A549 (cell line): ENCODE results near the gene AK6. TPM values are rescaled to one million over a fixed set of nuclear protein-coding genes. Genes with fewer than 3 reads are reported as not detected.

Source experiments
- ATAC-seq, 2 experiments: fragments of 200-7000 bp in 1 of 2; fragments of >200 bp in 1 of 2; cut with Nextera tagmentation in 1 of 2; cut with Tn5 transposase in 1 of 2; 3 replicates each; pipeline versions ENCODE4 v1.8.0 to v1.9.1; 2018 to 2020; ENCODE audit warnings: mild to moderate bottlenecking in 1 of 2, moderate library complexity in 1 of 2
- CTCF ChIA-PET: fragments of 300-600 bp; sonication (Branson Sonifier 250); formaldehyde crosslinking; extraction: SDS; loops from one replicate; lab custom pipeline; 2021; ENCODE audit warnings: antibody characterized with exemption, inconsistent platforms; lab: Yijun Ruan, JAX
- POLR2A ChIA-PET: fragments of 350-600 bp; formaldehyde crosslinking; extraction: SDS; loops from one replicate; lab custom pipeline; 2021; ENCODE audit warnings: antibody characterized with exemption, inconsistent platforms; lab: Yijun Ruan, JAX
- DNase-seq, 2 experiments: peaks; one replicate each; pipeline versions ENCODE4 v3.0.0 to v3.0.0-alpha.2; 2011 to 2016; ENCODE audit warnings: low read depth in 1 of 2, low spot score in 1 of 2
- FAIRE-seq: peaks from 2 replicates; lab custom pipeline; 2011; peaks lifted over from hg19 to GRCh38; lab: Jason Lieb, UNC
- H3K27ac ChIP-seq, 2 experiments: fragments of >200 bp; sonication (Bioruptor Twin); formaldehyde crosslinking; 3 replicates each; pipeline ENCODE4 v1.5.1; 2016 to 2017
- H3K4me1 ChIP-seq: fragments of >200 bp; sonication (Bioruptor Twin); formaldehyde crosslinking; 3 replicates; pipeline ENCODE4 v1.6.1; 2016
- H3K4me2 ChIP-seq: fragments of >200 bp; sonication (Bioruptor Twin); formaldehyde crosslinking; 3 replicates; pipeline ENCODE4 v1.6.1; 2016
- H3K4me3 ChIP-seq: fragments of >200 bp; sonication (Bioruptor Twin); formaldehyde crosslinking; 3 replicates; pipeline ENCODE4 v1.5.1; 2016
- H3K9me3 ChIP-seq: fragments of >200 bp; sonication (Bioruptor Twin); formaldehyde crosslinking; 3 replicates; pipeline ENCODE4 v1.6.1; 2016
- BHLHE40 ChIP-seq: IDR thresholded peaks from 2 replicates; pipeline ENCODE4 v1.6.1; 2012; ENCODE audit warnings: low read depth, low read length, inconsistent platforms
- CBX8 ChIP-seq: fragments of 200-600 bp; sonication (generic); IDR thresholded peaks from 2 replicates; pipeline ENCODE4 v1.6.1; 2016
- CHD2 ChIP-seq: fragments of 150-350 bp; IDR thresholded peaks from 2 replicates; pipeline ENCODE4 v1.6.1; 2014; ENCODE audit warnings: low read length; ENCODE audit not compliant: partially characterized antibody
- FOSL2 ChIP-seq, 2 experiments: fragments of 450-650 bp in 1 of 2; fragments of >200 bp in 1 of 2; sonication (Bioruptor Twin) in 1 of 2; formaldehyde crosslinking; IDR thresholded peaks; 2 replicates each; pipeline versions ENCODE4 v1.5.0 to v1.6.1; 2016 to 2020; ENCODE audit warnings: mild to moderate bottlenecking in 1 of 2, moderate library complexity in 1 of 2
- GATA3 ChIP-seq: IDR thresholded peaks from 2 replicates; pipeline ENCODE4 v1.6.1; 2012; ENCODE audit warnings: borderline replicate concordance
- HDAC2 ChIP-seq: fragments of 200-600 bp; sonication (generic); IDR thresholded peaks from 2 replicates; pipeline ENCODE4 v1.6.1; 2016
- HEYL ChIP-seq: fragments of 250-450 bp; sonication (Bioruptor Pico); IDR thresholded peaks from 2 replicates; pipeline ENCODE4 v1.8.0; 2021; ENCODE audit warnings: mild to moderate bottlenecking, moderate library complexity
- HOXB5 ChIP-seq: fragments of 250-450 bp; sonication (Bioruptor Pico); IDR thresholded peaks from 2 replicates; pipeline ENCODE4 v1.5.0; 2020; ENCODE audit warnings: mild to moderate bottlenecking, moderate library complexity
- MAFK ChIP-seq: fragments of 450-650 bp; IDR thresholded peaks from 2 replicates; pipeline ENCODE4 v1.6.1; 2014; ENCODE audit not compliant: partially characterized antibody
- MYC ChIP-seq: IDR thresholded peaks from 2 replicates; pipeline ENCODE4 v1.6.1; 2012; ENCODE audit warnings: mild to moderate bottlenecking, inconsistent platforms, low read length, improper control_type of control experiment, borderline replicate concordance
- NFE2L2 ChIP-seq: fragments of 150-350 bp; conservative IDR thresholded peaks from 2 replicates; pipeline ENCODE4 v1.6.1; 2014; ENCODE audit warnings: low read length
- RAD21 ChIP-seq, 2 experiments: fragments of >200 bp in 1 of 2; sonication (Bioruptor Twin) in 1 of 2; formaldehyde crosslinking in 1 of 2; IDR thresholded peaks in 1 of 2; conservative IDR thresholded peaks in 1 of 2; 2 replicates in 1 of 2; 3 replicates in 1 of 2; pipeline ENCODE4 v1.6.1; 2012 to 2018; ENCODE audit warnings: inconsistent platforms in 1 of 2
- RARB ChIP-seq: fragments of 250-450 bp; sonication (Bioruptor Pico); IDR thresholded peaks from 2 replicates; pipeline ENCODE4 v1.8.0; 2021; ENCODE audit warnings: mild to moderate bottlenecking, moderate library complexity
- RCOR1 ChIP-seq: fragments of 150-350 bp; IDR thresholded peaks from 2 replicates; pipeline ENCODE4 v1.6.1; 2014; ENCODE audit warnings: antibody characterized with exemption, low read length, low read depth
- REST ChIP-seq: fragments of 200-600 bp; sonication (generic); IDR thresholded peaks from 2 replicates; pipeline ENCODE4 v1.6.1; 2016; ENCODE audit warnings: antibody characterized with exemption, mild to moderate bottlenecking, moderate library complexity
- SMC3 ChIP-seq: fragments of >200 bp; sonication (Bioruptor Twin); formaldehyde crosslinking; IDR thresholded peaks from 3 replicates; pipeline ENCODE4 v1.6.1; 2018; ENCODE audit warnings: inconsistent platforms
- WGBS: methylation state at CpG from one replicate; pipeline ENCODE4 v1.1.6; 2017; ENCODE audit errors: missing lambda C conversion rate; 5-methylcytosine and 5-hydroxymethylcytosine counted together
- polyA plus RNA-seq, 4 experiments: library from polyadenylated mRNA; depleted of rRNA in 3 of 4; stranded (reverse); fragments of >200 nt; fragmentation: RNase III in 1 of 4; extraction: RNeasy Plus Mini Kit Qiagen cat#74134 plus additional on column Dnase treatment in 1 of 4; gene quantifications; 2 replicates in 3 of 4; 3 replicates in 1 of 4; pipeline ENCODE4 v1.2.3, GENCODE V29; 2011 to 2017
- TF ChIP-seq, protein P1 (sequence below): fragments of 450-650 bp; IDR thresholded peaks from 2 replicates; pipeline ENCODE4 v1.6.1; 2014; ENCODE audit warnings: antibody characterized with exemption

The AK6 gene
- polyA plus RNA-seq, 2 of the 4 experiments (the other 2 are of a cell fraction), result 83.4 to 108 TPM

DNA sequence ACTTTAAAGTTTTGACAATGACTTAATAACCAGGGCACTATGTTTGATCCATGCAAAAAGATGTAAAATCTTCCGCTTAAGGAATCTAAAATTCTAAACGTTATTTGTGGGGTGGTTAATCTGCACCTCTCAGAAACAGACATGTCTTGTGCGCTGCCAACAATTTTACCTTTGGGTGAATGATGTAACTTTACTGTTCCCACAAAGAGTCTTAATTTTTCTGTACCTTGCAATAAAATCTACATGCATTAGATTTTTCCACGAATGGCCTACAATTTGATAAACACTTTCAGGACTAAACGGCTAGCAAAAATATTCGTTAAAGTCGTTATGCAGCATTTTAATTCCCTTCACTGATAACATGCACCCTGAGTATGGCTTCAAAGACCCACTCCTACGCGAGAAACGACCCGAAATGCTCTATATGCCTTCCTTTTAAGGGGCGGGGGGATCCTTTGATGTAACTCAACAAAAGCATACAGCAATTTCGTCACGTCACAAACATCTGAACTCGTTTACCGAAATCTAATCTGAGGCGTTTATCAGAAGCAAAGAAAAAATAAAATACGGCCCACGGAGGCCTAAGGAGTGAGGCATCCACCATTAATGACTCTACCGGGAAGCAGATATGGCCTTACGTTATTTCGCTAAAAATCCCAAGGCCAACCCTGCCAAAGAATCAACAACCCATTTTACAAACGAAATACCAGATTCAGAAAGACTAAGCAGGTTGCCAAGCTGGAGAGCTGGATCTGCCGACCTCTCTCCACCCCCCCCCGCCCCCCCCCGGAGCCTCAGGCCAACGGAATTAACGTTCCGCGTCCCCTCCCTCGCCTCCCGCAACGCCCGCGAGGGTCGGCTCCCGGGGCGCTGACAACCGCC lies 621 bp downstream of the AK6 start:
- 3% methylated on average over 24 of the region's 39 CpGs for WGBS
- POLR2A ChIA-PET, result interaction anchor here (1.8 kb wide), 1 partner anchor 275 kb away, joined by 9 read pairs; the partner anchor contains the start of gene SLC30A5

DNA sequence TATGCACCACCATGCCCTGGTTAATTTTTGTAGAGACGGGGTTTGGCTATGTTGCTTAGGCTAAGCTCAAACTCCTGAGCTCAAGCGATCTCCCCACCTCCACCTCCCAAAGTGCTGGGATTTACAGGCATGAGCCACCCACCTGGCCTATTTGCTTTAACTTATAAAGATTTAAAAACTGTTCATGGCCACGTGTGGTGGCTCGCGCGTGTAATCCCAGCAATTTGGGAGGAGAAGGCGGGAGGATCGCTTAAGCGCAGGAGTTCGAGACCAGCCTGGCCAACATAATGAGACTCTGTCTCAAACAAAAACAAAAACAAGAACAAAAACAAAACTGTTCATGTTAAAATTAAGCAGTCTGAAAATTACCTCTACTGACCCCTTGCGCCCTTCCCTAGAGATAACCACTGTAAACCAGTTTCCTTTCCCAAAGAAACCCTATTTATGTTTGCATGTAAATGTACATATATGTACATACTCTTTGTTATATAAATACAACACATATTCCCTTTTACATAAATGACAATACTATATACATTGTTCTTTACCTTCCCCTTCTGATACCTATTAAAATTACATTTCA lies 1.5 kb downstream of the AK6 start:
- ChIA-PET POLR2A (no interaction called here), CTCF (interaction anchor here (1.0 kb wide), 1 partner anchor 274 kb away, joined by 3 read pairs; the partner anchor contains the start of gene SLC30A5)
- peak overlapping the region; percentile 80 for H3K4me3 ChIP-seq
- H3K4me1 ChIP-seq, result peaks cover 26% of the 10 kb centered on the region; the same call in 2 of the 3 replicates
- ATAC-seq (no peak), FAIRE-seq (no peak), DNase-seq (no peak)
- H3K4me2 ChIP-seq, result peak overlapping the region; percentile 82
- H3K9me3 ChIP-seq, result no peaks in the 10 kb centered on the region
- H3K27ac ChIP-seq, result peak overlapping the region; percentile 17 to 99; a peak in 3 of 6 replicates
- 93% methylated on average over 11 of the region's 11 CpGs for WGBS
- TF ChIP-seq RCOR1, result no peak
- TF ChIP-seq CBX8, result no peak
- TF ChIP-seq SMC3, result no peak
- no peak for TF ChIP-seq BHLHE40
- TF ChIP-seq RARB (CRISPR knock-in tag), result no peak
- TF ChIP-seq RAD21 (conservative IDR thresholded peaks at IDR 0.05 in 1 of 2, IDR thresholded peaks at IDR 0.05 in 1 of 2), result no peak
- no peak for TF ChIP-seq MYC
- TF ChIP-seq NFE2L2, result no peak
- no peak for TF ChIP-seq HDAC2
- no peak for TF ChIP-seq REST
- TF ChIP-seq, protein P1, sequence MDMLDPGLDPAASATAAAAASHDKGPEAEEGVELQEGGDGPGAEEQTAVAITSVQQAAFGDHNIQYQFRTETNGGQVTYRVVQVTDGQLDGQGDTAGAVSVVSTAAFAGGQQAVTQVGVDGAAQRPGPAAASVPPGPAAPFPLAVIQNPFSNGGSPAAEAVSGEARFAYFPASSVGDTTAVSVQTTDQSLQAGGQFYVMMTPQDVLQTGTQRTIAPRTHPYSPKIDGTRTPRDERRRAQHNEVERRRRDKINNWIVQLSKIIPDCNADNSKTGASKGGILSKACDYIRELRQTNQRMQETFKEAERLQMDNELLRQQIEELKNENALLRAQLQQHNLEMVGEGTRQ, result no peak
- no peak for TF ChIP-seq FOSL2 (IDR thresholded peaks at IDR 0.05)
- no peak for TF ChIP-seq FOSL2 (CRISPR knock-in tag; IDR thresholded peaks at IDR 0.05)
- TF ChIP-seq, all 56 proteins: peak for 0

More for the DNA sequence above, 621 bp downstream of the AK6 start:
- no peak for TF ChIP-seq GATA3
- TF ChIP-seq HDAC2, result 0 out of 2 replicates have a peak, but pooled peaks have one; percentile 5
- TF ChIP-seq, all 56 proteins: peak for 1
- FAIRE-seq (no peak), ATAC-seq (peak; percentile 25 to 37; a peak in 5 of 6 replicates), DNase-seq (peak; percentile 3 to 59)
- Histone ChIP-seq H3K4me2 (peak overlapping the region; percentile 82), H3K4me1 (peaks cover 26% of the 10 kb centered on the region; the same call in 2 of the 3 replicates), H3K9me3 (no peaks in the 10 kb centered on the region), H3K4me3 (peak overlapping the region; percentile 80), H3K27ac (peak overlapping the region; percentile 95 to 99)
- CTCF ChIA-PET, result interaction anchor here (1.0 kb wide), 1 partner anchor 275 kb away, joined by 3 read pairs; the partner anchor contains the start of gene SLC30A5

DNA sequence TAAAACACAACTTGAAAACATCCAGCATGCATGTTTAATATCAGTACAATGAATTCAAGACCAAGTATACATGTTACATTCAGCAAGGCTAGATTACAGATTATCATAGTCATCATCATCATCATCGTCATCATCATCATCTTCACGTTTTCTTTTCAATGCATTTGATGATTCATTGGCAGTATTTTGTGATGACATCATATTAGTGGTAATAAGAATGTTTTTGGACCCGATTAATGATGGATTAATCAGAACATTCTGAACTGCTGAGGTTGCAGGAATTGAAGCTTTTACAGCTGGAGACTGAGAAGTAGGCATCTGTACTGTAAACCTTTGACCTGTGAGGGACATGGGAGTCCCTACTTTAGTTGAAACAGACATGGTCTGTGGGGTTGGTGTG lies 4.5 kb downstream of the AK6 start:
- CTCF ChIA-PET, result interaction anchor here (1.0 kb wide), 1 partner anchor 272 kb away, joined by 3 read pairs; no protein-coding TSS in a partner anchor
- H3K9me3 ChIP-seq, result no peaks in the 10 kb centered on the region

More for the DNA sequence above, 4.5 kb downstream of the AK6 start:
- POLR2A ChIA-PET, result no interaction called here
- WGBS, result 49% methylated on average over 3 of the region's 3 CpGs
- H3K4me3 ChIP-seq, result no peak overlapping the region
- FAIRE-seq (peak; percentile 46), ATAC-seq (no peak), DNase-seq (no peak)
- TF ChIP-seq CBX8, result no peak
- TF ChIP-seq CHD2, result no peak
- no peak for TF ChIP-seq HEYL (CRISPR knock-in tag)
- no peak for TF ChIP-seq FOSL2 (IDR thresholded peaks at IDR 0.05)
- peak; percentile 68 for TF ChIP-seq FOSL2 (CRISPR knock-in tag; IDR thresholded peaks at IDR 0.05)
- no peak for TF ChIP-seq HOXB5 (CRISPR knock-in tag)
- peak; percentile 91 for TF ChIP-seq MAFK
- H3K27ac ChIP-seq, result no peak overlapping the region
- H3K4me1 ChIP-seq, result peaks cover 10% of the 10 kb centered on the region; the same call in 2 of the 3 replicates
- H3K4me2 ChIP-seq, result no peak overlapping the region
